HL-60 (cell line): Measurements from ENCODE around the gene POTEJ.
"Not testable (repeated sequence)": the region's sequence is repeated elsewhere in the genome, so short reads cannot be mapped to it uniquely, and the experiment has no call there.

Experiments
- DNase-seq, 2 experiments: peaks; one replicate each; pipeline ENCODE4 v3.0.0-alpha.2; 2010 to 2020; ENCODE audit warnings: low read depth in 1 of 2, low spot score in 1 of 2
- H3K27ac ChIP-seq: fragments of 250-450 bp; sonication (Bioruptor Pico); replicated peaks from 2 replicates; pipeline ENCODE4 v1.5.1; 2020; ENCODE audit warnings: mild to moderate bottlenecking, moderate library complexity
- H3K27me3 ChIP-seq: fragments of 250-450 bp; sonication (Bioruptor Pico); 2 replicates; pipeline ENCODE4 v1.5.1; 2021; ENCODE audit warnings: mild to moderate bottlenecking, moderate library complexity; ENCODE audit not compliant: insufficient read depth, poor library complexity, severe bottlenecking
- H3K4me3 ChIP-seq: replicated peaks from 2 replicates; pipeline ENCODE4 v1.5.1; 2011; ENCODE audit warnings: mild to moderate bottlenecking, control low read depth, low read length; ENCODE audit not compliant: insufficient read depth
- long read RNA-seq: library from polyadenylated mRNA; unstranded; transcript quantifications from one replicate; pipeline ENCODE4 v2.0.0, GENCODE V29; 2020

Gene POTEJ
- long read RNA-seq = 0 reads

DNA sequence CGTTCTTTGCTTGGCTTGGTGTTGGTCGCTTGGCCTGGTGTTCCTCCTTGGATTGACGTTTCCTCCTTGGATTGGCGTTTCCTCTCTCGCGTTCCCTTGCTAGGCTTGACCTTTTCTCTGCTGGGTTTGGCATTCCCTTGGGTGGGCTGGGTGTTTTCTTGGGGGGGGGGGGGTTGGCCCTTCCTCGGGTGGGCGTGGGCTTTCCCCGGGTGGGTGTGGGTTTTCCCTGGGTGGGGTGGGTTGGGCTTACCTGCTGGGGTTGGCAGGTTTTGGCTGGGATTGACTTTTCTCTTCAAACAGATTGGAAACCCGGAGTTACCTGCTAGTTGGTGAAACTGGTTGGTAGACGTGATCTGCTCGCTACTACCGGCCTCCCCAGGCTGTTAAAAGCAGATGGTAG lies at the start of gene POTEJ:
POTEJ (plus strand) TSS at position 301 of the 400 bp plus-strand sequence; CDS start at position 394, 93 bp downstream.
- not testable (repeated sequence) for H3K4me3 ChIP-seq, DNase-seq, H3K27me3 ChIP-seq, H3K27ac ChIP-seq

DNA sequence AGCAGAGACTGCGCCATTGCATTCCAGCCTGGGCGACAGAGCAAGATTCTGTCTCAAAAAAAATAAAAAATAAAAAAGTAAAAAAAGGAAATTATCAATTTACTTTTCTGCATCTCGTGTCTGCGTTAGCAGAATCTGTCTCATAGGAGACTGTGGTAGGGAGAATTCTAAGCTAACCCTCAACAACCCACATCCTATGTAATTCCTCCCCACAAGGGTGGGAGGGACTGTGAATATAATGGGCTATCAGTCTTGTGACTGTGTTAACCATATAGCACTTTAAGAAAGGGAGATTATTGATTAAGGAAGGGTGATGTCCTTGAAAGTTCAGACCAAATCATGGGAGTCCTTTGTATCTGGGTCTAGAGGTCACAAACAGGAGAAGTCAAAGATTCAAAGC lies 45.1 kb upstream of the POTEJ start:
- H3K27ac ChIP-seq, DNase-seq, H3K4me3 ChIP-seq, H3K27me3 ChIP-seq: not testable (repeated sequence)

DNA sequence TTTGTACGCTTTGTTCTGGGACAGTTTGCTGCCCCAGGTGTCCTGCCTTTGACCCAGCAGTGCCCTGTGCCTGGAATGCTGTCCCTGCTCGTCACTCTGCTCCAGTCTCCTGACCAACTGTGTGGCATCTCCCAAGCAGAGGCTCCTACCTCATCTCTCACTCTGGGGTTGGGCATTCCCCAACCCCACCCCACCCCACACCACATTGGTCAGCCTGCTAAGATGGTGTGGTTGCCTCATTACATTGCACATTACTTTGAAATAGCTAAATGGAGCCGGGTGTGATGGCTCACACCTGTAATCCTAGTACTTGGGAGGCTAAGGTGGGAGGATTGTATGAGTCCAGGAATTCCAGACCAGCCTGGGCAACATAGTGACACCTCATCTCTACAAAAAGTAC lies 39.3 kb upstream of the POTEJ start:
- H3K27me3 ChIP-seq, H3K4me3 ChIP-seq, DNase-seq, H3K27ac ChIP-seq: not testable (repeated sequence)

DNA sequence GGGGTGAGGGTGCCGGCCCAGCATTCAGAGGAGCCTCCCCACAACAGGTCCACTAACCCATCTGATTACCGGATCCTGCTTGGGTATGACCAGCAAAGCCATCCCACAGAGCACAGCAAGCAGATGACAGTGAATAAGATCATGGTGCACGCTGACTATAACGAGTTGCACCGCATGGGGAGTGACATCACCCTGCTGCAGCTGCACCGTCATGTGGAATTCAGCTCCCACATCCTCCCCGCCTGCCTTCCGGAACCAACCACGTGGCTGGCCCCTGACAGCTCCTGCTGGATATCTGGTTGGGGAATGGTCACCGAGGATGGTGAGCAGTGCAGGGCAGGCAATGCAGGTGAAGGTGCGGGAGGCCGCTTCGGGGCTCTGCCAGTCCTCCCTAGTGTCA lies 37.0 kb upstream of the POTEJ start:
- DNase-seq, H3K27me3 ChIP-seq, H3K4me3 ChIP-seq: not testable (repeated sequence)

DNA sequence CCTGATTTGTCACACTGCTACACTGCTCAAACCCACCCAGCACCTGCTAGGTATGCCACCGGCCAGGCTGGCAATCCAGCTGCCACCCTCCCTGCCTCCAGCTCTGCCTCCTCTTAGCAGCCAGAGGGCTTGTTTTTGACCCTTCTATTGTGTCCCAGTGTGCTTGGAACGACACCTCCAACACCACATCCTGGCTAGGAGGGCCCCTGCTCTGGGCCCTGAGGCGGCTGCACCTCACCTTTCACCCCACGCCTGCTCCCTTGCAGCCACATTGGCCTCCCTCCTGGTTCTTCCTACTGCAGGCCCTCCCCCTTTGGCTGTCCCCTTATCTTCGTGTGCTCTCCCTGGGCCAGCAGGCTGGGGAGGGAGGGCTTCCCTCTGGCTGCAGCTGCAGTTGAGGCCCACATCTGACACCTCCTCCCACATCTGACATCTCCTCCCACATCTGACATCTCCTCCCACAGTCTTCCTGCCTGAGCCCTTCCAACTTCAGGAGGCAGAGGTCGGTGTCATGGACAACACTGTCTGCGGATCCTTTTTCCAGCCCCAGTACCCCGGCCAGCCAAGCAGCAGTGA lies 34.9 kb upstream of the POTEJ start:
- not testable (repeated sequence) for H3K27me3 ChIP-seq, DNase-seq, H3K4me3 ChIP-seq, H3K27ac ChIP-seq

More for the DNA sequence above, 37.0 kb upstream of the POTEJ start:
- H3K27ac ChIP-seq = not testable (repeated sequence)

DNA sequence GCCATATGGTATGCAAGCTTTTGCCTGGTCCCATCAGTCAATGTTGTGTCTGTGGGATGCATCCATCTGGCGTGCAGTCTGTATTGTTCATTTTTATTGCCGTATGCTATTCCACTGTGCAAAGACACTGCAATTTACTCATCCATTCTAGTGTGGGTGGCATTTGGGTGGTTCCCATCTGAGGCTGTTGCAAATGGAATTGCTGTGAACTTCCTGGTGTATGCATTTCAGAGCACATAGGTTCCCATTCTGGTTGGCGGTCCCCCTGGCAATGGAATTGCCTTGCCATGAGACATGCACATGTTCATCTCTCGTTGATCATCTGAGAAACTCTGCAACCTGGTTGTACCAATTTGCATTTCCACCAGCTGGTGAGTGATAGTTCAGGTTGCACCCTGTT lies 33.7 kb upstream of the POTEJ start:
- H3K27ac ChIP-seq, DNase-seq, H3K27me3 ChIP-seq, H3K4me3 ChIP-seq: not testable (repeated sequence)

DNA sequence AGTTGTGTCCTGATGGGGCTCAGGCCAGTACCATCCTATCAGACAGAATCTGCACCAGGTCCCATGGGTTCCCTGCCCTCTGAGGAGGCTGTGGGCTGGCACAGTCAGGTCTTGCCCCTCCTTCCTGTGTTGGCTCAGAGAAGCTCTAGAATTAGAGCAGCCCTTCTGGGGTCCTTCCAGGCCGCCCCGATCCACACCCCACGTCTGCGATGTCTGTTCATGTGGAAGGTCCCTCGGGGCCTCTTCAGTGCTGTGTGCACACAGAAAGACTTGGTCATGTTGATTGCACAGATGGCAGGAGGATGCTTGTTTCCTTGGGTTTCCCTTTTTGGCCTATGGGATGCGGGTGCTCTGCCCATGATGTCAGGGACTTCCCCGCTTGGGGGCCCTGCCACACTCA lies 32.1 kb upstream of the POTEJ start:
- DNase-seq = not testable (repeated sequence)

DNA sequence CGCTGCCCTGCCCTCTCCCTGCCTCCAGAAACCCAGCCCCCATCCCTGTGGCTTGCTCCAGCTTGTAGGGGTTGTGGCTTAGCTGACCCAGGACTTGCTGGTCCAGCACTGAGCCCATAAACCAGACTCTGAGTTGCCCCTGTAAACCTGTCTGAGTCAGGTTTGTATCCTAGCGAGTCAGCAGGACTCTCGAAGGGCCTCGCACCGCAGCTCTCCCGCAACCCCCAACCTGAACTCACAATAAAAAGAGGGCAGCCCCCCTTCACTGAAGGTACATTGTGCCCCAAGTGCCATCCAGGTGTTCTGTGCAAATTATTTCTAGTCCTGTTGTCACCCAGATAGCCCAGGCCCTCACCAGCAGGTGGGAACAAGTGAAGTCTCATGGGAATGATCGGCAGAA lies 29.7 kb upstream of the POTEJ start:
- DNase-seq, H3K27ac ChIP-seq, H3K4me3 ChIP-seq, H3K27me3 ChIP-seq: not testable (repeated sequence)

More for the DNA sequence above, 32.1 kb upstream of the POTEJ start:
- not testable (repeated sequence) for H3K27ac ChIP-seq, H3K4me3 ChIP-seq, H3K27me3 ChIP-seq

DNA sequence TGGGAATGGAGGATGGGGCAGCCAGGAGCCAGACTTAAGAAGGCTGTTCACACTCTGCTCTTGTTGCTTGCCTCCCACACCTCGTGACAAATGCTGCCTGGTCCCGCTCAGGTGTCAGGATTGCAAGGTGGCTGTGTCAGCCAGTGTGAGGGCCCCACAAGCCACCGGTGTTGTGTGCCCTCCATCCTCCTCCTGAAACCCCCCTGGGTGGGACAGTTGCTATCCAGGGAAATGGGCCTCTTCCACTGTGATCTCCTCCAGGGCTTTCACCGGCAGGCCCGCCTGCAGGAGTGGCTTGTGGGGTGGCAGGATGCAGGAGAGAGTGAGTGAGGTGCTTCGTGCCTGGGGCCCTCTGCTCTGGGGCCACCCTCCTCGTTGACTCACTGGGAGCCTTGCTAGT lies 28.3 kb upstream of the POTEJ start:
- H3K27me3 ChIP-seq, DNase-seq, H3K27ac ChIP-seq, H3K4me3 ChIP-seq: not testable (repeated sequence)

DNA sequence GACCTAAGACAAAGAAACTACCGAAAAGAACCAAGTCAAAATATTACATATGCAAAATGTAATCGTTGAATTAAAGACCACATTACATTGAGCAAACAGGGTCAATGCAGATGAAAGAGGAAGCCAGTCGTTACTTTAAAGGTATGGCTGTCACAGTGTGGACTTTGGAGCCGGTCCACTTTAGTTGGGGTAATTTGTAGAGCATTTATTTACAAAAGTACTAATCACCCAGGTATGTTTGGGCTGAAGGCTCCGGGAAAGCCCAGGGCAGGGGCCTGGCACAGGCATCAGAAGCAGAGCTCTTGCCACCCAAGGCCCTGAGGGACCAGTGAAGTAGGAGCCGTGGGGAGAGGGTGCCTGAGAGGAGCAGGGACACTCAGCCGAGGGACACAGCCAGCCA lies 27.7 kb upstream of the POTEJ start:
- not testable (repeated sequence) for DNase-seq, H3K27ac ChIP-seq, H3K4me3 ChIP-seq, H3K27me3 ChIP-seq

DNA sequence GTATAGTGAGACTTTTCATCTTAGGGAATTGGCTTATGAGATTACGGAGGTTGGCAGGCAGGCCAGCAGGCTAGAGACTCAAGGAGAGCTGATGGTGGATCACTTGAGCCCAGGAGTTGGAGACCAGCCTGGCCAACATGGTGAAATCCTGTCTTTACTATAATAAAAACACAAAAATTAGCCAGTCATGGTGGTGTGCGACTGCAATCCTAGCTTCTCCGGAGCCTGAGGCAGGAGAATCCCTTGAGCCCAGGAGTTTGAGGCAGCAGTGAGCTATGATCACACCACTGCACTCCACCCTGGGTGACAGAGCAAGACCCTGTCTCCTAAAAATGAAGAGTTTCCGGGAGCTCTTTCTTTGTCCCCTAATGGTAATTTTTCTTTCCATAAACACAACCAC lies 26.5 kb upstream of the POTEJ start:
- not testable (repeated sequence) for H3K4me3 ChIP-seq, DNase-seq, H3K27ac ChIP-seq, H3K27me3 ChIP-seq

DNA sequence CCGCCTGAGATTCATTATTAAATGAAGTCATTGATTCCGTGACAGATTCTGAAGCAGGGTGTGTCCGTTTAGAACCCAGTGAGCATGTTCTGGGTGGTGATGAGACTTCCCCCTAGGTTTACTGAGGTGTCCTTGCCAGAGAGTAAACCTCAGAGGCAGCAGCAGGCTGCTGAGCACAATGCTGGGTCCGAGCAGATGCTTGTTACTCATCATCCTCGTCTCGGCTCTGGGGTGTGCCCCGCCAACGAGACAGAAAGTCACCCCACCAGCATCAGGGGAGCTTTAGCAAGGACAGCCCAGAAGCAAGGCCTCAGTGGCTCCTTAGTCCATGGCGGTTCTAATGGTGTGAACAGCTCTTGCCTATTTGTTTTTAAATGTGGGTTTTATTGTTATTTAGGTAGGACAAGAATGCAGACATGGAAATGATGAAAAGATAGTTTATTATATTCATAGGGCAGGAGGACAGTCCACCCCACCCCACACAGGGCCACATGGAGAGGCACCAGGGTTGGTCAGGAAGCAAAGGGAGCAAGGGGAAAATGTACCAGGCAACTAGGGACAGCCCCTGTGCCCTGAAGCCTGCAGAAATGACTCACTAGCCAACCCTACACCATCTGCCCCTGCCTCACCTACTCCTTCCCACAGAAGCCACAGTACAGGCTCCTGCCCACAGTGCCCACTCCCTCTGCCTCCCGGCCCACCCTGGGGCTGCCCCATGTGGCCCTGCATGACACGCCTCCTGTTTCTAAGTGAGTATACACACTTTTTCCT lies 22.4 kb upstream of the POTEJ start:
- H3K4me3 ChIP-seq, DNase-seq, H3K27ac ChIP-seq, H3K27me3 ChIP-seq: not testable (repeated sequence)

DNA sequence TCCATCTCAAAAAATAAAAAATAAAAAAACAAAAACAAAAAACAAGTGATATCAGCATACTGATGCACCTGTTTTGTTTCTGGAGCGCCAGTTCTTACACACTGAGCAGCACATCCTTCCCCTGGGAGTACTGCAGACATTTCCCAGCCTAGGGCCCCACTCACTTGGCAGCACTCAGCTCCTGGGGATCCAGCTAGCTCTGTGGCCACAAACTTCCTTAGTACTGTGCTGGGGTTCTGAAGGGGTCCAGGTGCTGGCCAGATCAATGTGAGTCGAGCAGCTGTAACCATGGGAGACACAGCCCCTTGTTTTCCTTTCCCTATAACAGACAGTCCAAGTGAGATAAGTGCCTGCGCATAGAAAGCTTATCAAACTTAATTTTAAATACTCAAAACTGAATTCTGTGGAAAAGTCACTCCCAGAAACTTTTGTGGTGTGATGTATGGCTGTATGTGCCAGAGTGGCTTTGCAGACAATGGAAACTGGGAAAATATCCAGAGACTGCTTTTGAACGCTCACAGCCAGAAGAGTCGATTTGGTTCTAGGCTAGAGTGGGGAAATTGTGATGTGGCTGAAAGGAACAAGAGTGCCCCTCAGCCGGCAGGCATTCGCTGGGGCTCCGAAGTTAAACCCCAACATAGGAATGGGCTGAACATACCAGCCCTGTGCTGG lies 20.9 kb upstream of the POTEJ start:
- H3K27me3 ChIP-seq, DNase-seq, H3K27ac ChIP-seq, H3K4me3 ChIP-seq: not testable (repeated sequence)

DNA sequence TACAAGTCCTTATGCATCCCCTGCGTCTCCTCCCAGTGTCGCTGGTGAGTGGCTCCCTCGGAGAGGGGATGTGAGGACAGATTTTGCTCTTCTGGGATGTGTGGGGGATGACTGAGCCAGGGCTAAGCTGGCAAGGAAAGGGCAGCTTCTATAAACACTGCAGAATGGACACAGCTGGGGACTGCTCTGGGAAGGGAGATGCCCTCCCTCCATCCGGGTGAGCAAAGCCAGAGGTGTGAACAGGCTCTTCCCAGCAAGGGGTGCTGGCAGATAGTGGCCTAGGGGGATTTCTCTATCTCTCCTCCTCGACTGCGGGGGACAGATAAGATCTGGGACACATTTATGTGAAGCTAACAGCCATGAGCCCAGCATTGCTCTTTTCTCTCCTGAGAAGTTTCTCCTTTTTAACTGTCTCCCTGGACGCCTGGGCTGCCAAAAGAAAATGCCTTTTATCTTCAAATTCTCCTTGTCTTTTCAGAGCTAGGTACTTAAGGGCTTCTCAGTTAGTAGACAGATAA lies 20.3 kb upstream of the POTEJ start:
- not testable (repeated sequence) for H3K27me3 ChIP-seq, H3K4me3 ChIP-seq, H3K27ac ChIP-seq, DNase-seq
